Measurements from ENCODE around the gene HYAL4. TPM values are rescaled to one million over a fixed set of nuclear protein-coding genes. Genes with fewer than 3 reads are reported as not detected.
A peak's percentile ranks its signal among the peaks of the same experiment; 100 is the strongest.

Gene HYAL4
- polyA plus RNA-seq, 1 donor from 2014 or later: not detected

DNA sequence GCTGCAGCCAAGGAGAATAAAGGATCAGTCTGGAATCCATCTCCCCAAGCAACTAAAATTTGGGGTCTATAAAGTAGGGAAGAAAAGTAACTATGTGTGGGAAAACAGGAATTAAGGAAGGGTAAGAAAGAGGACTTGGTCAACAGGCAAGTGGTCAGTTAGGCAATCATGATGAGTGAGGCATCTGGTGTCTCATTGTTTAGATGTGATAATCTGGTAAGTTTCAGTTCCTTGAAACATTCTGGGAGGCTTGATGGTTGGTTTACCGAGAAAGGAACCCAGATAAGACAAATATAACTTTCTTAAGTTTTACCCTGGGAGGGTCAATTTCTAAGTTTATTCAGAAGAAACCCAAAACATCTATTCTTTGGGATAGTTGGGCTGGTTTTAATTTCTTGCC, 22.3 kb downstream of the HYAL4 start:
- H3K79me2 ChIP-seq (replicated peaks; ENCODE audit: insufficient read depth, low read length): no peaks in the 10 kb centered on the region
- no peaks in the 10 kb centered on the region for H3K9me3 ChIP-seq (ENCODE audit: low read length)
- no peaks in the 10 kb centered on the region for H3K36me3 ChIP-seq (ENCODE audit: insufficient read depth, low read length)
- no peak overlapping the region for H3K27ac ChIP-seq (ENCODE audit: low read length)
- H3K4me2 ChIP-seq (ENCODE audit: low read length): no peak overlapping the region
- no peaks in the 10 kb centered on the region for H4K20me1 ChIP-seq (ENCODE audit: insufficient read depth)
- H3K9me2 ChIP-seq (ENCODE audit: insufficient read depth, low read length): no peaks in the 10 kb centered on the region
- TF ChIP-seq RAD21 (conservative IDR thresholded peaks at IDR 0.05) (no peak), EP300 (conservative IDR thresholded peaks at IDR 0.05; ENCODE audit: poor library complexity, severe bottlenecking) (no peak), TAF1 (IDR thresholded peaks at IDR 0.05; ENCODE audit: low read depth) (no peak)
- TF ChIP-seq, protein P1, sequence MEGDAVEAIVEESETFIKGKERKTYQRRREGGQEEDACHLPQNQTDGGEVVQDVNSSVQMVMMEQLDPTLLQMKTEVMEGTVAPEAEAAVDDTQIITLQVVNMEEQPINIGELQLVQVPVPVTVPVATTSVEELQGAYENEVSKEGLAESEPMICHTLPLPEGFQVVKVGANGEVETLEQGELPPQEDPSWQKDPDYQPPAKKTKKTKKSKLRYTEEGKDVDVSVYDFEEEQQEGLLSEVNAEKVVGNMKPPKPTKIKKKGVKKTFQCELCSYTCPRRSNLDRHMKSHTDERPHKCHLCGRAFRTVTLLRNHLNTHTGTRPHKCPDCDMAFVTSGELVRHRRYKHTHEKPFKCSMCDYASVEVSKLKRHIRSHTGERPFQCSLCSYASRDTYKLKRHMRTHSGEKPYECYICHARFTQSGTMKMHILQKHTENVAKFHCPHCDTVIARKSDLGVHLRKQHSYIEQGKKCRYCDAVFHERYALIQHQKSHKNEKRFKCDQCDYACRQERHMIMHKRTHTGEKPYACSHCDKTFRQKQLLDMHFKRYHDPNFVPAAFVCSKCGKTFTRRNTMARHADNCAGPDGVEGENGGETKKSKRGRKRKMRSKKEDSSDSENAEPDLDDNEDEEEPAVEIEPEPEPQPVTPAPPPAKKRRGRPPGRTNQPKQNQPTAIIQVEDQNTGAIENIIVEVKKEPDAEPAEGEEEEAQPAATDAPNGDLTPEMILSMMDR (IDR thresholded peaks at IDR 0.05; ENCODE audit: poor library complexity, severe bottlenecking): no peak
- H3K27me3 ChIP-seq (ENCODE audit: insufficient read depth, low read depth, low read length): no peaks in the 10 kb centered on the region
- H2AFZ ChIP-seq (ENCODE audit: low read depth, low read length): no peak overlapping the region
- H3F3A ChIP-seq (ENCODE audit: insufficient read depth, low read length, poor library complexity, severe bottlenecking): no peaks in the 10 kb centered on the region
- no peak overlapping the region for H3K9ac ChIP-seq (ENCODE audit: low read length)
- H3K4me3 ChIP-seq (ENCODE audit: low read length): no peak overlapping the region

DNA sequence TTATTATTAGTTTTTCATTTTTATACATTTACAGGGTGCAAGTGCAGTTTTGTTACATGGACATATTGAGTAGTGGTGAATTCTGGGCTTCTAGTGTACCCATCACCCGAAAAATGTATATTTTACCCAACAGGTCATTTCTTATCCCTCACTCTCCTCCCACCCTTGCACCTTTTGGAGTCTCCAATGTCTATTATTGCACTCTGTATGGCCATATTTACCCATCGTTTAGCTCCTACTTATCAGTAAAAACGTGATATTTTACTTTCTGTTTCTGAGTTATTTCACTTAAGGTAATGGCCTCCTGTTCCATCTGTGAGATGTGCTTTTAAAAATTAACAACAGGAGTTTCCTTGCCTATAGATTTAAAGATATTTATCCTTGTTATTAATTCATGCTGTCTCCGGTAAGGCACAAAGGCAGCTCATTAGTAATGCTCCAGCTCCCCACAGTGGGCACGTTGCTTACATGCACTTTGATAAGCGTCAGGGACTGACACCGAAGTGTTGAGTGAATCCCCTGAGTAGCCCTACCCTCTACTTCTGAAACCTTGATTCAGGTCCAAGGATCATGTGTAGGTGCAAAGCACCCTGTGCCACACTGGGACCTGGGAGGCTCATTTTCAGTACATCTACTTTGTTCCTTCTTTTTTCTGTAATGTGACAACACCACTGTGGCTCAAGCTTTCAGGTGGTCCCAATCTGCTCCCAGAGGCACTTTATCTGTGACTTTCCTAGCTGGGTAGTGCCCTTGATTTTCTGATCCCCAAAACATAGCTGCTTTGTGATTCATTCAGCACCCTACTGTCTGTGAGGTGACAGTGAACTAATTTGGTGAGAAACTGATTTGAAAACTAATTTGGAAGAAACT, 27.3 kb downstream of the HYAL4 start:
- H3K27ac ChIP-seq (ENCODE audit: low read length): no peak overlapping the region
- H3K4me2 ChIP-seq (ENCODE audit: low read length): no peak overlapping the region
- no peak overlapping the region for H3K9ac ChIP-seq (ENCODE audit: low read length)
- H3F3A ChIP-seq (ENCODE audit: insufficient read depth, low read length, poor library complexity, severe bottlenecking): peaks cover under 1% of the 10 kb centered on the region
- no peaks in the 10 kb centered on the region for H3K9me3 ChIP-seq (ENCODE audit: low read length)
- no peaks in the 10 kb centered on the region for H3K79me2 ChIP-seq (replicated peaks; ENCODE audit: insufficient read depth, low read length)
- no peaks in the 10 kb centered on the region for H3K27me3 ChIP-seq (ENCODE audit: insufficient read depth, low read depth, low read length)
- no peaks in the 10 kb centered on the region for H4K20me1 ChIP-seq (ENCODE audit: insufficient read depth)
- peak; percentile 88 for TF ChIP-seq RAD21 (conservative IDR thresholded peaks at IDR 0.05)
- TF ChIP-seq, protein P1 (IDR thresholded peaks at IDR 0.05; ENCODE audit: poor library complexity, severe bottlenecking): peak; percentile 81
- no peak for TF ChIP-seq TAF1 (IDR thresholded peaks at IDR 0.05; ENCODE audit: low read depth)
- TF ChIP-seq REST (IDR thresholded peaks at IDR 0.05; ENCODE audit: borderline replicate concordance): no peak
- TF ChIP-seq SMC3 (conservative IDR thresholded peaks at IDR 0.05; ENCODE audit: poor library complexity): peak; percentile 83
- H3K36me3 ChIP-seq (ENCODE audit: insufficient read depth, low read length): no peaks in the 10 kb centered on the region
- no peak overlapping the region for H2AFZ ChIP-seq (ENCODE audit: low read depth, low read length)
- H3K9me2 ChIP-seq (ENCODE audit: insufficient read depth, low read length): no peaks in the 10 kb centered on the region
- no peak overlapping the region for H3K4me3 ChIP-seq (ENCODE audit: low read length)
